ENCODE results near the gene PET100.
A peak's percentile ranks its signal among the peaks of the same experiment; 100 is the strongest.
"Not testable (repeated sequence)": the region's sequence is repeated elsewhere in the genome, so short reads cannot be mapped to it uniquely, and the experiment has no call there.

Gene PET100

GRCh38 chr19:7635670-7636069 is 6.1 kb downstream of the PET100 start:
- DNase-seq = no peak

DNA sequence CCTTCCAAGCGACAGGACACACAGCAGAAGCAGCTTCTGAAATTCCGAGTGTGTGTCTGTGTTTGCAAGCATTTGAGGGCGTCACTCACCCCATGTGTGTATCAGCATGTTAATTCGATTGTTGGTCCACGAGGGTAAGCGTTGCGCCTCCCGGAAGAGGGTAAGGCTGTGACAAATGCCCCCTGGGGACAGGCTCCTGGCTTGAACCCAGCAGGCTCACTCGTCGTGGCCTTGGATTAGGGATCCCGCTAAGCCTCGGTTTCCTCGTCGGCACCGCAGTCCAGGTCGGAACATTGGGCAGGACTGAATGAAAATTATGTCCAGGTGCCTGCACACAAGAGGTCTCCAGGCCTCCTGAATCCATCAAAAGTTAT is 6.7 kb downstream of the PET100 start:
- no peak for DNase-seq

- DNase-seq = peak; percentile 94
These were observed 7.2 kb downstream of the PET100 start, which contains the start of gene STXBP2 for GRCh38 chr19:7636691-7637373. STXBP2 (plus strand) TSS chr19:7637110; CDS start chr19:7637150, 40 bp downstream.

- peak; percentile 44 for DNase-seq
These were observed 8.0 kb downstream of the PET100 start for GRCh38 chr19:7637374-7638256.

DNA sequence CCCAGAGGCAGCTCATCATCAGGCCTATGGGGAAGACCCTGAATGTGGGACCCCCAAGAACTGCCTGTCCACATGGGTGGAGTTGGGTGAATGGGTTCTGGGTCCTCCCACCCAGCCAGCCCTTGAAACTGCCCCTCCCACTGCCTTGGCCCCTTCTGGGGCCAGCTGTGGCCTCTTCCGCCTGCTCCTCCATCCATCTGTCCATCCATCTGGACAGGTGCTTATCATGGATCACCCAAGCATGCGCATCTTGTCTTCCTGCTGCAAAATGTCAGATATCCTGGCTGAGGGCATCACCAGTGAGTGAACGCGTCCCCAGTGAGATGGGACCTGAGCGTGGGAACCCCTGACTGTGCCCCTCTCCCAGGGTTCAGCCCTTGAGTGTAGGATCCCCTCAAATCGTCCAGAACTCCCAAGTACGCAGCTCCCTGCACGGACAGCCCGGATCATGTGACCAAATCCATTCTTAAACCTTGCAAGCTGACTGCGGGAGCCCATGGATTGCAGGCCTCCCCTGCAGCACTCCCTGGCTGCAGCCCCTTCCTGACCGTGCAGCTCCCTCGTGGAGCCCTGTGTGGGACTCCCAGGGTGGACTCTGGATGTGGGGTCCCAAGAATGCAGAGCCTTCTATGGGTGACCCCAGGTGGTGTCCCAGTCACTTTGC is 9.3 kb downstream of the PET100 start:
- no peak for DNase-seq

DNA sequence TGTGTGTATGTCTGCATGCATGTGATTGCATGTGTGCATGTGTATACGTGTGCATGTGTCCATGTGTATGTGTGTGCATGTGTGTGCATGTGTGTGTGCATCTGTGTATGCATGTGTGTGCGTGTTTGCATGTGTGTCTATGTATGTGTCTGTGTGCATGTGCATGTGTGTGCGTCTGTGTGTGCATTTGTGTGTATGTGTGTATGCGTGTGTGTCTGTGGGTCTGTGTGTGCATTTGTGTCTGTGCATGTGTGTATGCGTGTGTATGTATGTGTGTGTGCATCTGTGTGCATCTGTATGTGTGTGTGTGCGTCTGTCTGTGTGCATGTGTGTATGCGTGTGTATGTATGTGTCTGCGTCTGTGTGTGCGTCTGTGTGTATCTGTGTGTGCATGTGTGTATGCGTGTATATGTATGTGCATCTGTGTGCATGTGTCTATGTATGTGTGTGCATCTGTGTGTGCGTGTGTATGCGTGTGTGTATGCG is 10.3 kb downstream of the PET100 start:
- DNase-seq = no peak

GRCh38 chr19:7640803-7641202 is 11.2 kb downstream of the PET100 start:
- DNase-seq = no peak

DNA sequence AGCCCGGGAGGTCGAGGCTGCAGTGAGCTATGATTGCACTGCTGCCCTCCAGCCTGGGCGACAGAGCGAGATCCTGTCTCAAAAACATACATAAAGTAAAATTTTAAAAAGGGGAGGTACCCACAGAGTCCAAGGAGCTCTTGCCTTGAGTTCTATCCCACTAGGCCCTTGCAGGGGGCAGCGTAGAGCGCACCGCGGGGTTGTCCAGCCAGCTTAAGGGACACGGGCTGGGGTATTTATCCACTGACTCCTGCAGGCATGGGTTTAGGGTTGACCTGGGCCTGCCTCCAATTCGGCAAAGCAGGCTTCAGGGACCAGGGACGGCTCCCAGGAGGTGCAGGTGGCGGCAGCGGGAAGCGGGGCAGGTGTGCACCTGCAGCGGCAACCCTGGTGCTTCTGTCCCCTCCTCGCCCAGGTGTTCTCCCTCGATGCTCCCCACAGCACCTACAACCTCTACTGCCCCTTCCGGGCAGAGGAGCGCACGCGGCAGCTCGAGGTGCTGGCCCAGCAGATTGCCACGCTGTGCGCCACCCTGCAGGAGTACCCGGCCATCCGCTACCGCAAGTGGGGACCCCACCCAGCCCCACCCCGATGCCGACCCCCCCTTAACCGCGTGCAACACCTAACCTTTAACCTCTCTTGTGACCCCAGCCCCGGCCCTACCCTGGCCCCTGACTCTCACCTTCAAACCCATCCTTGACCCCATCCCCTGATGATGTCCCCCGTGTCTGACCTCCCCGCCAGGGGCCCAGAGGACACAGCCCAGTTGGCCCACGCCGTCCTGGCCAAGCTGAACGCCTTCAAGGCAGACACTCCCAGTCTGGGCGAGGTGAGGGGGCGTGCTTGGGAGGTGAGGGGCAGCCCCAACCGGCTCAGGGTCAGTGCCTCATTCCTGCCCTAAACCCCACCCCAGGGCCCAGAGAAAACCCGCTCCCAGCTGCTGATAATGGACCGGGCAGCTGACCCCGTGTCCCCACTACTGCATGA is 12.0 kb downstream of the PET100 start:
- no peak for DNase-seq

- DNase-seq = no peak
These were observed 12.9 kb downstream of the PET100 start for GRCh38 chr19:7642295-7643030.

GRCh38 chr19:7643031-7643415 is 13.4 kb downstream of the PET100 start:
- DNase-seq = no peak

DNA sequence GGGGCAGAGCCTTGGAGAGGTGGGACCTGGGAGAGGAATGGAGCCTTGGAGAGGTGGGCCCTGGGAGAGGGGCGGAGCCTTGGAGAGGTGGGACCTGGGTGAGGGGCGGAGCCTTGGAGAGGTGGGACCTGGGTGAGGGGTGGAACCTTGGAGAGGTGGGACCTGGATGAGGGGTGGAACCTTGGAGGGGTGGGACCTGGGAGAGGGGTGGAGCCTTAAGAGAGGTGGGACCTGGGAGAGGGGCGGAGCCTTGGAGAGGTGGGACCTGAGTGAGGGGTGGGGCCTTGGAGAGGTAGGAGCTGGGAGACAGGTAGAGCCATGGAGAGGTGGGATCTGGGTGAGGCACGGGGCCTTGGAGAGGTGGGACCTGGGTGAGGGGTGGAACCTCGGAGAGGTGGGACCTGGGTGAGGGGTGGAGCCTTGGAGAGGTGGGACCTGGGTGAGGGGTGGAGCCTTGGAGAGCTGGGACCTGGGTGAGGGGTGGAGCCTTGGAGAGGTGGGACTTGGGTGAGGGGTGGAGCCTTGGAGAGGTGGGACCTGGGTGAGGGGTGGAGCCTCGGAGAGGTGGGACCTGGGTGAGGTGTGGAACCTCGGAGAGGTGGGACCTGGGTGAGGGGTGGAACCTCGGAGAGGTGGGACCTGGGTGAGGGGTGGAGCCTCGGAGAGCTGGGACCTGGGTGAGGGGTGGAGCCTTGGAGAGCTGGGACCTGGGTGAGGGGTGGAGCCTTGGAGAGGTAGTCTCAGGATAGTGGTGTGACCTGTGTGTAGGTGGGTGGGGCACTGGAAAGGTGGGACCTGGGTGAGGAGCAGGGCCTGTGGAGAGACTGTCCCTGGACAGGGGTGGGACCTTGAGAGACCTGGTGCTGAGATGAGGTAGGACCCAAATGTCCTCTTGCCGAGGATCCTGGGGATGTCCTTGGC is 14.3 kb downstream of the PET100 start:
- DNase-seq = not testable (repeated sequence)

DNA sequence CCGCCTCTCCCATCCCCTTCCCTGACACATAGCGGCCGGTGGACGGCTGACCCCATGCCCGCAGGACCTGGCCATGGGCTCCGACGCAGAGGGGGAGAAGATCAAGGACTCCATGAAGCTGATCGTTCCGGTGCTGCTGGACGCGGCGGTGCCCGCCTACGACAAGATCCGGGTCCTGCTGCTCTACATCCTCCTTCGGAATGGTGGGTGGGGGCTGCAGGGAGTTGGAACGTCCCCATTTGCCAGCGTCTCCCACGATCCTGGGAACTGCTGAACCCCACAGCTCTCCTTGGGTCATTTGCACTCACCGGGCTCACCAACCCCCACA is 14.9 kb downstream of the PET100 start:
- DNase-seq = no peak

GRCh38 chr19:7645163-7645562 is 15.6 kb downstream of the PET100 start:
- DNase-seq = no peak

DNA sequence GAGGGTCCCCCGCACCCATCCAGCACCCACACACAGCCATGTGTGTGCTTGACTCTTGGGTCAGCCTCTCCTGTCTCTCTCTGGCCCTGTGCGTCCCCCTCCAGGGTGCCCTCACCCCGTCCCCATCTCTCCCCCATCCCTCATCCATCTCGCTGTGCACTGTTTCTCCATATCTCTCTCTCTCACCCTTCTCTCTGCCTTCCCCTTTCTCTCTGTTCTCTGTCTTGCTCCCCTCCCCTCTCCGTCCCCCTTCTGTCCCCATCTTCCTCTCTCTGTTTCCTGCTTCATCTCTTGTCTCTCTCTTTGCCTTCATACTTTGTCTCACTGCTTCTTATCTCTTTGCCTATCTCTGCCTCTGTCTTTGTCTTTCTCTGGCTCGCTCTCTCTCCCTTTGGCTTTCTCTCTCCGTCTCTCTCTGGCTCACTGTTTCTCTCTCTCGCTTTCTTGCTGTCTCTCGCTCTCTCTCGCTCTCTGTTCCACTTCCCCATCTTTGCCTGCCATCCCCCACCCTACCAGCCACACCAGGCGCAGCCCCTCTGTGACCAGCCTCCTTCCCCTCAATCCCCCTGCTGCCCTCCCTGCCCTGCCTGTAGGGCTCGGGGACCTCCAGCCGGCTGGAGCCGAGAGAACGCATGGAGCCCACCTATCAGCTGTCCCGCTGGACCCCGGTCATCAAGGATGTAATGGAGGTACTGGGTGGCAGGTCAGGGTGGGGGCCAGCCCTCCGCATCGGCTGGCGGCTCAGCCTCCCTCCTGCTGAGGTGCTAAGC is 16.2 kb downstream of the PET100 start:
- no peak for DNase-seq

GRCh38 chr19:7646426-7646700 is 16.8 kb downstream of the PET100 start:
- no peak for DNase-seq

DNA sequence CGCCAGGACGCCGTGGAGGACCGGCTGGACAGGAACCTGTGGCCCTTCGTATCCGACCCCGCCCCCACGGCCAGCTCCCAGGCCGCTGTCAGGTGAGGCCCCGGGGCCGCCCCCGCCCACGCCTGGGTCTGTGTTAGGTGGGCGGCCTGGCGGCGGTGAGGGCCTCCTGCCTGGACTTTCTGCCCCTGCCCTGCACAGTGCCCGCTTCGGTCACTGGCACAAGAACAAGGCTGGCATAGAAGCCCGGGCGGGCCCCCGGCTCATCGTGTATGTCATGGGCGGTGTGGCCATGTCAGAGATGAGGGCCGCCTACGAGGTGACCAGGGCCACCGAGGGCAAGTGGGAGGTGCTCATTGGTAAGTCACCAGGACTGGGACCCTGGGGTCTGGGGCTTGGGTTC is 17.6 kb downstream of the PET100 start:
- no peak for DNase-seq

GRCh38 chr19:7648265-7649014 is 18.8 kb downstream of the PET100 start:
- DNase-seq = no peak

DNA sequence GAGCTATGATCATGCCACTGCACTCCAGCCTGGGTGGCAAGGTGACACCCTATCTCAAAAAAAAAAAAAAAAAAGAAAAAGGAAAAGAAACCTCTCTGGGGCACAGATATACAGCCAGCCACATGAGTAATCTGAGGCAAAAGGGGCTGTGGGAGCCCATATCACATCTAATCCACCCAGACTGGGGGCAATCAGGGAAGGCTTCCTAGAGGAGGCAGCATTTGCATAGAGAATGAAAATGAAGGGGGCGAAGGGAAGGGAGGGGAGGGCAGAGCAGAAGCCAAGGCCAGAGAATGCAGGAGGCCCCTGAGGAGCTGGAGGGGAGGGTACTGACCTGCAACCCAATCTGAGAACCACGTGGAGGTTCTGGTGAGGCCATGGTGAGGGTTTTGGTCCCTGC is 20.6 kb downstream of the PET100 start:
- no peak for DNase-seq

DNA sequence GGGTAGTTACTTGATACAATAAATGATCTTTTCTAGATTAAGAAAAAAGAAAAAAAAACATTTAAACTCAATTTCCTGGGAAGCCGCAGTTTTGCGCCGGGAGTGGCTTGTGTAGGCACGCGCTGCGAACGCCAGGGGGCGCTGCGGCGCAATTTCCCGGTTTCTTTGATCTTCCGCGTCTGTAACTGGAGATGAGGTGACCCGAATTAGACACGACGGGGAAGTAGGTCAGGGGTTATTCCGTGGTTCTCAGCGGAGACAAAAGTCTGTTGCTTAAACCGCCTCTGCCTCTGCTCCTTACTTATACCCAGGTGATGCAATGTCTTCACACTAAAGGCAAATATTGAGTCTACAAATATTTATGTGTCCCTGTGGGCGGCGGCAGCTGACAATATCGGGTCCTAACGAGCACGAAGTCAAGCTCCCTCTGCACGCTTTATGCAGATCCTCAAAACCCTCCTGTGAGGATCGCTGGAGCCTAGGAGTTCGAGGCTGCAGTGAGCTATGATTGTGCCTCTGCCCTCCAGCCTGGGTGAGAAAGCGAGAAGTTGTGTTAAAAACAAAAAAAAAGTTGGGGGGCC is 22.6 kb downstream of the PET100 start:
- peak; percentile 89 for DNase-seq

All from NCI-H69 (cell line).